Keratinocyte (primary cell): ENCODE results near the gene GMFB. TPM values are rescaled to one million over a fixed set of nuclear protein-coding genes. Genes with fewer than 3 reads are reported as not detected.

Experiments
- DNase-seq: peaks from one replicate; pipeline ENCODE4 v3.0.0-alpha.2; 2011; ENCODE audit warnings: low read depth, missing footprints, low spot score
- FAIRE-seq: peaks from 2 replicates; lab custom pipeline; 2011; peaks lifted over from hg19 to GRCh38; lab: Jason Lieb, UNC
- H2AFZ ChIP-seq: 2 replicates; pipeline ENCODE4 v1.6.0; 2012; ENCODE audit warnings: low read length, control low read depth, inconsistent platforms; ENCODE audit not compliant: control insufficient read depth
- H3K27ac ChIP-seq: 2 replicates; pipeline ENCODE4 v1.5.1; 2011; ENCODE audit warnings: low read length; ENCODE audit not compliant: control insufficient read depth, insufficient read depth
- H3K27me3 ChIP-seq: 3 replicates; pipeline ENCODE4 v1.6.0; 2011; ENCODE audit warnings: low read length; ENCODE audit not compliant: control insufficient read depth, insufficient read depth; ENCODE audit errors: extremely low read depth
- H3K36me3 ChIP-seq, 2 experiments: 2 replicates in 1 of 2; 3 replicates in 1 of 2; pipeline ENCODE4 v1.5.1; 2011; ENCODE audit warnings: low read length in 2 of 2, mild to moderate bottlenecking in 1 of 2; ENCODE audit not compliant: control insufficient read depth in 2 of 2, insufficient read depth in 2 of 2; ENCODE audit errors: extremely low read depth in 1 of 2
- H3K4me1 ChIP-seq: 3 replicates; pipeline ENCODE4 v1.5.1; 2011; ENCODE audit warnings: low read length; ENCODE audit not compliant: control insufficient read depth, insufficient read depth; ENCODE audit errors: extremely low read depth
- H3K4me2 ChIP-seq: 3 replicates; pipeline ENCODE4 v1.6.0; 2011; ENCODE audit warnings: low read depth, low read length; ENCODE audit not compliant: control insufficient read depth, insufficient read depth; ENCODE audit errors: extremely low read depth
- H3K4me3 ChIP-seq, 3 experiments: fragments of 200-600 bp in 1 of 3; sonication (generic) in 1 of 3; 2 replicates in 2 of 3; 3 replicates in 1 of 3; pipeline ENCODE4 v1.5.1; 2011 to 2016; ENCODE audit warnings: low read length in 3 of 3, mild to moderate bottlenecking in 3 of 3, control low read depth in 2 of 3, inconsistent platforms in 1 of 3, low read depth in 1 of 3, mixed read lengths in 1 of 3, mixed run types in 1 of 3, moderate library complexity in 1 of 3; ENCODE audit not compliant: control insufficient read depth in 2 of 3, insufficient read depth in 2 of 3; ENCODE audit errors: extremely low read depth in 1 of 3
- H3K79me2 ChIP-seq: 2 replicates; pipeline ENCODE4 v1.6.0; 2012; ENCODE audit warnings: low read length; ENCODE audit not compliant: control insufficient read depth, insufficient read depth
- H3K9ac ChIP-seq: 3 replicates; pipeline ENCODE4 v1.6.0; 2011; ENCODE audit warnings: low read length; ENCODE audit not compliant: control insufficient read depth, insufficient read depth; ENCODE audit errors: extremely low read depth
- H3K9me1 ChIP-seq: 3 replicates; pipeline ENCODE4 v1.6.0; 2011; ENCODE audit warnings: low read length; ENCODE audit not compliant: control insufficient read depth, insufficient read depth; ENCODE audit errors: extremely low read depth
- H3K9me3 ChIP-seq: 2 replicates; pipeline ENCODE4 v1.5.1; 2012; ENCODE audit warnings: low read depth, low read length; ENCODE audit not compliant: control insufficient read depth
- H4K20me1 ChIP-seq: 3 replicates; pipeline ENCODE4 v1.6.0; 2011; ENCODE audit warnings: low read length; ENCODE audit not compliant: control insufficient read depth, insufficient read depth; ENCODE audit errors: extremely low read depth
- EZH2 ChIP-seq: IDR thresholded peaks from one replicate; pipeline ENCODE4 v1.6.1; 2012; ENCODE audit warnings: inconsistent platforms, mild to moderate bottlenecking, low read length, moderate library complexity
- dilution Hi-C: fragments of 300-500 bp; cut with MboI; formaldehyde crosslinking; loops from one replicate; pipeline ENCODE4 v1.7.0; 2020; ENCODE audit warnings: low sequenced_read_pairs; ENCODE audit not compliant: extremely low pct_ligation_motif_present
- polyA plus RNA-seq, 5 experiments: library from polyadenylated mRNA; depleted of rRNA in 3 of 5; stranded (reverse) in 3 of 5; stranded (forward) in 1 of 5; unstranded in 1 of 5; fragments of >200 nt; gene quantifications; 1 replicate in 1 of 5; 2 replicates in 3 of 5; 3 replicates in 1 of 5; pipeline versions ENCODE4 v1.2.1 to v1.2.3, GENCODE V29; 2011 to 2012; ENCODE audit warnings: missing spikeins in 2 of 5, low read depth in 1 of 5, low replicate concordance in 1 of 5
- TF ChIP-seq, protein P1 (sequence below), 3 experiments: IDR thresholded peaks in 1 of 3; conservative IDR thresholded peaks in 1 of 3; optimal IDR thresholded peaks in 1 of 3; 2 replicates in 2 of 3; 3 replicates in 1 of 3; pipeline versions ENCODE3 to v1.5.1; 2011; ENCODE audit warnings: low read length in 3 of 3, mild to moderate bottlenecking in 3 of 3, moderate library complexity in 2 of 3, control low read depth in 1 of 3, inconsistent platforms in 1 of 3; ENCODE audit not compliant: insufficient read depth in 2 of 3; ENCODE audit errors: extremely low read depth in 1 of 3

The GMFB gene
- polyA plus RNA-seq, 1 donor (not counting 4 experiments of a cell fraction or from before 2014, with no cell fraction given) = 50.5 TPM

DNA sequence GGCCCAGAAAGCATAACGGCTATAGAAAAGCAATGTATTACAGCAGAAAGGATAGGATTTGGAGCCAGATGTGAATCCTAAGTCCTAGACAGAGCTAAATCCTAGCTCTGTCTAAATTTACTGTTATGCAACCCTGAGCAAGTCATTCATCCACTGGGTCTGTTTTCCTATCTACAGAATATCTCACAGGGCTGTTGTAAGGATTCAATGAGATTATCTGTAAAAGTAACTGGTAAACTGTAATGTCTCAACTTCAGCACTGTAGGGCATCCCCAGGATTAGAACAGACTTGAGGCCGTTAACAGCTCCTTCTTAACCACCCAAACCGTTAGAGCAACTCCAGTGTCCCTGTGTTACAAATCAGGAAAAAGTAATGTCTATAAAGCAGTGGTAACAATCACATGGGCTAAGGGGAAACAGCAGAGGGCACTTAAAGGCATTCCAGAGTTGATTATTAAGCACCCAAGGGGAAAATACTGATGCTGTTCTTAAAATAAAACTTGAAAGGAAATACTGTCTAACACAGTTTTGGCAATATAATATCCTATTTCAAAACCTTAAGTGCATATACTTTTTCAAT lies 10.1 kb downstream of the GMFB start:
- Histone ChIP-seq H3K27me3 (no peaks in the 10 kb centered on the region), H3K36me3 (peaks cover 8 to 31% of the 10 kb centered on the region in 2 experiments), H3K79me2 (peaks cover 14% of the 10 kb centered on the region), H3K9ac (no peak overlapping the region), H3K4me1 (peaks cover 20% of the 10 kb centered on the region), H3K27ac (no peak overlapping the region), H3K4me3 (no peak overlapping the region), H4K20me1 (no peaks in the 10 kb centered on the region), H2AFZ (no peak overlapping the region), H3K9me3 (no peaks in the 10 kb centered on the region), H3K4me2 (no peak overlapping the region), H3K9me1 (no peaks in the 10 kb centered on the region)
- FAIRE-seq = no peak
- no peak for DNase-seq
- TF ChIP-seq, protein P1, sequence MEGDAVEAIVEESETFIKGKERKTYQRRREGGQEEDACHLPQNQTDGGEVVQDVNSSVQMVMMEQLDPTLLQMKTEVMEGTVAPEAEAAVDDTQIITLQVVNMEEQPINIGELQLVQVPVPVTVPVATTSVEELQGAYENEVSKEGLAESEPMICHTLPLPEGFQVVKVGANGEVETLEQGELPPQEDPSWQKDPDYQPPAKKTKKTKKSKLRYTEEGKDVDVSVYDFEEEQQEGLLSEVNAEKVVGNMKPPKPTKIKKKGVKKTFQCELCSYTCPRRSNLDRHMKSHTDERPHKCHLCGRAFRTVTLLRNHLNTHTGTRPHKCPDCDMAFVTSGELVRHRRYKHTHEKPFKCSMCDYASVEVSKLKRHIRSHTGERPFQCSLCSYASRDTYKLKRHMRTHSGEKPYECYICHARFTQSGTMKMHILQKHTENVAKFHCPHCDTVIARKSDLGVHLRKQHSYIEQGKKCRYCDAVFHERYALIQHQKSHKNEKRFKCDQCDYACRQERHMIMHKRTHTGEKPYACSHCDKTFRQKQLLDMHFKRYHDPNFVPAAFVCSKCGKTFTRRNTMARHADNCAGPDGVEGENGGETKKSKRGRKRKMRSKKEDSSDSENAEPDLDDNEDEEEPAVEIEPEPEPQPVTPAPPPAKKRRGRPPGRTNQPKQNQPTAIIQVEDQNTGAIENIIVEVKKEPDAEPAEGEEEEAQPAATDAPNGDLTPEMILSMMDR (optimal IDR thresholded peaks at IDR 0.05 in 1 of 3, IDR thresholded peaks at IDR 0.05 in 1 of 3, conservative IDR thresholded peaks at IDR 0.05 in 1 of 3; ENCODE audit: extremely low read depth in 1 of 3, insufficient read depth in 2 of 3, low read length in 3 of 3) = no peak
- TF ChIP-seq EZH2 = no peak
- dilution Hi-C loops = no loop called here

DNA sequence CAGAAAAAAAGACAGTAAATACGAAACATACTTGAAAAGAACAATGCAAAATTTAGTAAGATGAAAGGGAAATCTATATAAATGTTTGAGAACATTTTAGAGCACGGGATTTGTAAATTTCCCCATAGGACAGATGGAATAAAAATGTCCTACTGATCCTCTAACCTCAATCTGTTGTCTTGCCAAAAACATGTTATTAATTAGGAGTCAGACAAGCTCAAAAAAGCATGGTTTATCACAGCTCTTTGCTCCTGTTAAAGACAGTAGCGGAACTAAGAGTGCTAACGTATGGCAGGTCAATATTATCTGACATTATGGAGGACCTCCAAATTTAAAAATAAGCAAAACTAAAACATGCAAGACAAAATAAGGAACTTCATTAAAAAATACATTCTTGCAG lies 12.9 kb downstream of the GMFB start:
- H3K4me1 ChIP-seq = peaks cover 5% of the 10 kb centered on the region
- no peak overlapping the region for H3K9ac ChIP-seq
- DNase-seq (no peak), FAIRE-seq (no peak)
- H2AFZ ChIP-seq = no peak overlapping the region
- H3K4me3 ChIP-seq = no peak overlapping the region
- H3K36me3 ChIP-seq = peaks cover 8 to 31% of the 10 kb centered on the region in 2 experiments
- dilution Hi-C loops = no loop called here
- H3K79me2 ChIP-seq = peaks cover 5% of the 10 kb centered on the region
- no peak for TF ChIP-seq EZH2
- TF ChIP-seq, protein P1 (optimal IDR thresholded peaks at IDR 0.05 in 1 of 3, IDR thresholded peaks at IDR 0.05 in 1 of 3, conservative IDR thresholded peaks at IDR 0.05 in 1 of 3; ENCODE audit: extremely low read depth in 1 of 3, insufficient read depth in 2 of 3, low read length in 3 of 3) = no peak
- H3K27ac ChIP-seq = no peak overlapping the region
- no peaks in the 10 kb centered on the region for H3K9me3 ChIP-seq
- H3K4me2 ChIP-seq = no peak overlapping the region
- H3K27me3 ChIP-seq = no peaks in the 10 kb centered on the region
- H3K9me1 ChIP-seq = no peaks in the 10 kb centered on the region
- no peaks in the 10 kb centered on the region for H4K20me1 ChIP-seq
